Measurements from ENCODE around the gene TIGD1.

DNA sequence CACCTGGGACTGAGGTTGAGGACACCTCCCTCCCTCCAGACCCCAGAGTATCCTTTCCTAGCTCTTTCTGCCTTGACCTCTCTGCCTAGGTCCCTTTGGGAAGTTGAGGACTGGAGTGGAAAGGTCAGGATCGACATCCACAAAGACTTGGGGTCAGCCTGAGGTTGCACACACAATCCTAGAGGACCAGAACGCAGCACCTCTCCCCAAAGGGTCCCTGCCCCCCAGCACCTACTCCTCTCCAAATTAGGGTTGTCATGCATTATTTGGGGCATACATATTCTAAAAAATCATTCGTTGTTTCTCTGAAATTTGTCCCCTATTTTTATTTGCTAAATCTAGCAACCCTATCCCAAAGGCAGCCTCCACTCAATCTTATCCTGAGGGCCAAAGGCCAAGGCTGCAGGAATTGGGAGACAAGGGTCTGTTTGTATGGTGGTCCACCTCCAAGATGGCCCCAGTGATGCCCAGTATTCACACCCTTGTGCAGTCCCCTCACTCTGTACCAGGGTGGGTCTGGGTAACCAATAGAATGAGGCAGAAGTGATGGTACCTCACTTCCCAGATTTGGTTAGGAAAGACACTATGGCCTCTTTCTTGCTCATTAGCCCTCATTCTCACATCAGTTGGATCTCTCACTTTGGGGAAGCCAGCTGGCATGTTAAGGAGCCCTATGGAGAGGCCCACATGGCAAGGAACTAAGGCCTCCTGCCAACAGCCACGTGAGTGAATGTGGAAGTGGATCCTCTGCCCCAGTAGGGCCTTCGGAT is 14.4 kb downstream of the TIGD1 start:
- TF ChIP-seq, protein P1, sequence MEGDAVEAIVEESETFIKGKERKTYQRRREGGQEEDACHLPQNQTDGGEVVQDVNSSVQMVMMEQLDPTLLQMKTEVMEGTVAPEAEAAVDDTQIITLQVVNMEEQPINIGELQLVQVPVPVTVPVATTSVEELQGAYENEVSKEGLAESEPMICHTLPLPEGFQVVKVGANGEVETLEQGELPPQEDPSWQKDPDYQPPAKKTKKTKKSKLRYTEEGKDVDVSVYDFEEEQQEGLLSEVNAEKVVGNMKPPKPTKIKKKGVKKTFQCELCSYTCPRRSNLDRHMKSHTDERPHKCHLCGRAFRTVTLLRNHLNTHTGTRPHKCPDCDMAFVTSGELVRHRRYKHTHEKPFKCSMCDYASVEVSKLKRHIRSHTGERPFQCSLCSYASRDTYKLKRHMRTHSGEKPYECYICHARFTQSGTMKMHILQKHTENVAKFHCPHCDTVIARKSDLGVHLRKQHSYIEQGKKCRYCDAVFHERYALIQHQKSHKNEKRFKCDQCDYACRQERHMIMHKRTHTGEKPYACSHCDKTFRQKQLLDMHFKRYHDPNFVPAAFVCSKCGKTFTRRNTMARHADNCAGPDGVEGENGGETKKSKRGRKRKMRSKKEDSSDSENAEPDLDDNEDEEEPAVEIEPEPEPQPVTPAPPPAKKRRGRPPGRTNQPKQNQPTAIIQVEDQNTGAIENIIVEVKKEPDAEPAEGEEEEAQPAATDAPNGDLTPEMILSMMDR (conservative IDR thresholded peaks at IDR 0.05 in 1 of 2, IDR thresholded peaks at IDR 0.05 in 1 of 2; ENCODE audit: extremely low read depth in 1 of 2, insufficient read depth in 1 of 2, low read depth in 1 of 2, low read length in 2 of 2): no peak
- no peak for TF ChIP-seq EZH2 (IDR thresholded peaks at IDR 0.05; ENCODE audit: borderline replicate concordance, low read length)

Measured in mammary epithelial cell (primary cell).